ENCODE measurements around the gene CTSA.
"Not testable (repeated sequence)": the region's sequence is repeated elsewhere in the genome, so short reads cannot be mapped to it uniquely, and the experiment has no call there.

Gene CTSA

GRCh38 chr20:45894797-45895196, 3.7 kb downstream of the CTSA start:
- Histone ChIP-seq H3K36me3 (replicated peaks) (peaks cover 21% of the 10 kb centered on the region), H3K4me3 (no peak overlapping the region), H3K9me3 (no peaks in the 10 kb centered on the region), H3K4me1 (peaks cover 15% of the 10 kb centered on the region), H3K27me3 (ENCODE audit: low read depth) (no peaks in the 10 kb centered on the region)
- in situ Hi-C loops (cut with MboI; ENCODE audit: low sequenced_read_pairs) = no loop called here
- no peak for DNase-seq (ENCODE audit: low spot score in 2 of 2)

- in situ Hi-C loops (cut with MboI; ENCODE audit: low sequenced_read_pairs) = no loop called here
- H3K36me3 ChIP-seq (replicated peaks) = peaks cover 37% of the 10 kb centered on the region
- H3K4me3 ChIP-seq = no peak overlapping the region
- H3K9me3 ChIP-seq = no peaks in the 10 kb centered on the region
- DNase-seq (ENCODE audit: low spot score in 2 of 2) = no peak
- no peaks in the 10 kb centered on the region for H3K27me3 ChIP-seq (ENCODE audit: low read depth)
- H3K4me1 ChIP-seq = peaks cover 3% of the 10 kb centered on the region
Measured at GRCh38 chr20:45896641-45897161, 5.6 kb downstream of the CTSA start.

GRCh38 chr20:45897289-45897688, 6.2 kb downstream of the CTSA start:
- no peaks in the 10 kb centered on the region for H3K4me1 ChIP-seq
- DNase-seq (ENCODE audit: low spot score in 2 of 2) = no peak
- H3K36me3 ChIP-seq (replicated peaks) = peaks cover 41% of the 10 kb centered on the region
- no peaks in the 10 kb centered on the region for H3K27me3 ChIP-seq (ENCODE audit: low read depth)
- H3K9me3 ChIP-seq = no peaks in the 10 kb centered on the region
- in situ Hi-C loops (cut with MboI; ENCODE audit: low sequenced_read_pairs) = no loop called here
- H3K4me3 ChIP-seq = no peak overlapping the region

- no peaks in the 10 kb centered on the region for H3K9me3 ChIP-seq
- H3K4me1 ChIP-seq = no peaks in the 10 kb centered on the region
- in situ Hi-C loops (cut with MboI; ENCODE audit: low sequenced_read_pairs) = no loop called here
- peaks cover 41% of the 10 kb centered on the region for H3K36me3 ChIP-seq (replicated peaks)
- H3K4me3 ChIP-seq = no peak overlapping the region
- DNase-seq (ENCODE audit: low spot score in 2 of 2) = no peak
- H3K27me3 ChIP-seq (ENCODE audit: low read depth) = no peaks in the 10 kb centered on the region
Measured at GRCh38 chr20:45897692-45898091, 6.6 kb downstream of the CTSA start.

GRCh38 chr20:45898285-45898684, 7.2 kb downstream of the CTSA start:
- in situ Hi-C loops (cut with MboI; ENCODE audit: low sequenced_read_pairs) = no loop called here
- peaks cover 41% of the 10 kb centered on the region for H3K36me3 ChIP-seq (replicated peaks)

GRCh38 chr20:45899046-45899835, 8.1 kb downstream of the CTSA start:
- peaks cover 42% of the 10 kb centered on the region for H3K36me3 ChIP-seq (replicated peaks)
- in situ Hi-C loops (cut with MboI; ENCODE audit: low sequenced_read_pairs) = no loop called here
- no peaks in the 10 kb centered on the region for H3K4me1 ChIP-seq
- DNase-seq (ENCODE audit: low spot score in 2 of 2) = no peak
- H3K27me3 ChIP-seq (ENCODE audit: low read depth) = no peaks in the 10 kb centered on the region
- no peak overlapping the region for H3K4me3 ChIP-seq
- H3K9me3 ChIP-seq = no peaks in the 10 kb centered on the region

More at GRCh38 chr20:45898285-45898684, 7.2 kb downstream of the CTSA start:
- no peak for DNase-seq (ENCODE audit: low spot score in 2 of 2)
- Histone ChIP-seq H3K9me3 (no peaks in the 10 kb centered on the region), H3K4me3 (no peak overlapping the region), H3K27me3 (ENCODE audit: low read depth) (no peaks in the 10 kb centered on the region), H3K4me1 (no peaks in the 10 kb centered on the region)

GRCh38 chr20:45901332-45901731, 10.2 kb downstream of the CTSA start:
- peaks cover 52% of the 10 kb centered on the region for H3K36me3 ChIP-seq (replicated peaks)
- H3K9me3 ChIP-seq; in situ Hi-C loops (cut with MboI; ENCODE audit: low sequenced_read_pairs); H3K4me3 ChIP-seq; H3K27me3 ChIP-seq (ENCODE audit: low read depth); DNase-seq (ENCODE audit: low spot score in 2 of 2): not testable (repeated sequence)
- peaks cover 17% of the 10 kb centered on the region for H3K4me1 ChIP-seq

GRCh38 chr20:45902199-45902701, 11.1 kb downstream of the CTSA start:
- H3K4me3 ChIP-seq = no peak overlapping the region
- DNase-seq (ENCODE audit: low spot score in 2 of 2) = no peak
- H3K36me3 ChIP-seq (replicated peaks) = peaks cover 51% of the 10 kb centered on the region
- in situ Hi-C loops (cut with MboI; ENCODE audit: low sequenced_read_pairs) = no loop called here
- H3K27me3 ChIP-seq (ENCODE audit: low read depth) = no peaks in the 10 kb centered on the region
- H3K9me3 ChIP-seq = no peaks in the 10 kb centered on the region
- peaks cover 17% of the 10 kb centered on the region for H3K4me1 ChIP-seq

- DNase-seq (ENCODE audit: low spot score in 2 of 2) = peak; percentile 76 to 93
- Histone ChIP-seq H3K4me1 (peaks cover 17% of the 10 kb centered on the region), H3K36me3 (replicated peaks) (peaks cover 56% of the 10 kb centered on the region), H3K9me3 (no peaks in the 10 kb centered on the region), H3K4me3 (no peak overlapping the region), H3K27me3 (ENCODE audit: low read depth) (no peaks in the 10 kb centered on the region)
- in situ Hi-C loops (cut with MboI; ENCODE audit: low sequenced_read_pairs) = no loop called here
Measured at GRCh38 chr20:45904583-45905504, 13.7 kb downstream of the CTSA start.

- Histone ChIP-seq H3K4me3 (no peak overlapping the region), H3K9me3 (no peaks in the 10 kb centered on the region), H3K27me3 (ENCODE audit: low read depth) (no peaks in the 10 kb centered on the region), H3K36me3 (replicated peaks) (peaks cover 56% of the 10 kb centered on the region), H3K4me1 (peaks cover 17% of the 10 kb centered on the region)
- in situ Hi-C loops (cut with MboI; ENCODE audit: low sequenced_read_pairs) = no loop called here
- peak in 1 of 2 experiments; percentile 59 for DNase-seq (ENCODE audit: low spot score in 2 of 2)
Measured at GRCh38 chr20:45905505-45906079, 14.5 kb downstream of the CTSA start.

GRCh38 chr20:45907219-45907948, 16.2 kb downstream of the CTSA start:
- no peaks in the 10 kb centered on the region for H3K27me3 ChIP-seq (ENCODE audit: low read depth)
- no peak overlapping the region for H3K4me3 ChIP-seq
- in situ Hi-C loops (cut with MboI; ENCODE audit: low sequenced_read_pairs) = no loop called here
- H3K9me3 ChIP-seq = no peaks in the 10 kb centered on the region
- H3K36me3 ChIP-seq (replicated peaks) = peaks cover 40% of the 10 kb centered on the region
- no peak for DNase-seq (ENCODE audit: low spot score in 2 of 2)
- H3K4me1 ChIP-seq = peaks cover 20% of the 10 kb centered on the region

- Histone ChIP-seq H3K4me1 (peaks cover 22% of the 10 kb centered on the region), H3K27me3 (ENCODE audit: low read depth) (no peaks in the 10 kb centered on the region), H3K36me3 (replicated peaks) (peaks cover 40% of the 10 kb centered on the region), H3K4me3 (no peak overlapping the region), H3K9me3 (no peaks in the 10 kb centered on the region)
- DNase-seq (ENCODE audit: low spot score in 2 of 2) = no peak
- in situ Hi-C loops (cut with MboI; ENCODE audit: low sequenced_read_pairs) = no loop called here
Measured at GRCh38 chr20:45908084-45908483, 16.9 kb downstream of the CTSA start.

GRCh38 chr20:45909336-45909808, 18.2 kb downstream of the CTSA start:
- Histone ChIP-seq H3K4me1 (peaks cover 22% of the 10 kb centered on the region), H3K4me3 (no peak overlapping the region), H3K36me3 (replicated peaks) (peaks cover 34% of the 10 kb centered on the region), H3K27me3 (ENCODE audit: low read depth) (no peaks in the 10 kb centered on the region), H3K9me3 (no peaks in the 10 kb centered on the region)
- in situ Hi-C loops (cut with MboI; ENCODE audit: low sequenced_read_pairs) = no loop called here
- no peak for DNase-seq (ENCODE audit: low spot score in 2 of 2)
